Measurements from ENCODE around the gene ACO2.

DNA sequence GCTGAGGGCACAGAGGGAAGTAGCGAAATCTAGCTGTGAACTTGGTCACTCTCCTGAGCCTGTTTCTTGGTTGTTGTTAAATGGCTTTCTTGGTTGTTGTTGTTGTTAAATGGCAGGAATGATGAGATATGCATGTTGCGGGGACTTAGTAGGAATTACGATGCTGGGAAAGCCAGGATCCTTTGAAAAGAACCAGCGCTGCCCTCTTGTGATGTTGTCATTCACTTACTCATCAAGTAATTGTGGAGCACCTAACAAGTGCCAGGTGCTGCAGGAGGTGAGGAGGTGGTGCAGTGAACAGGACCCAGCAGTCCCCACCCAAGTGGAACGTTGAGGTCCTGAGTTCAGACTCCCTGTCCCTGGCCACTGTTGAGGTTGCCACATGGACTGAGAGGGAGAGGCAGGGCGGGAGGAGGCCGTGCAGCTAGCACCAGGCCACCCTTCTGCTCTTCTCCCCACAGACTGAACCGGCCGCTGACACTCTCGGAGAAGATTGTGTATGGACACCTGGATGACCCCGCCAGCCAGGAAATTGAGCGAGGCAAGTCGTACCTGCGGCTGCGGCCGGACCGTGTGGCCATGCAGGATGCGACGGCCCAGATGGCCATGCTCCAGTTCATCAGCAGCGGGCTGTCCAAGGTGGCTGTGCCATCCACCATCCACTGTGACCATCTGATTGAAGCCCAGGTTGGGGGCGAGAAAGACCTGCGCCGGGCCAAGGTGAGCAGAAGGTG is 38.6 kb downstream of the ACO2 start:
- TF ChIP-seq CTCF (IDR thresholded peaks at IDR 0.05; ENCODE audit: low read depth, low read length, poor library complexity, severe bottlenecking) (no peak), EZH2phosphoT487 (IDR thresholded peaks at IDR 0.05; ENCODE audit: borderline replicate concordance, low read length) (no peak)
